H54 (cell line): ENCODE data around the gene MAGI2.

Experiments
- DNase-seq: peaks from one replicate; pipeline ENCODE4 v3.0.0; 2011; ENCODE audit warnings: low spot score, mixed read lengths; ENCODE audit not compliant: insufficient read length
- FAIRE-seq: peaks from 3 replicates; lab custom pipeline; 2011; peaks lifted over from hg19 to GRCh38; lab: Jason Lieb, UNC
- POLR2A ChIP-seq: IDR thresholded peaks from 2 replicates; pipeline ENCODE4 v1.6.1; 2011; ENCODE audit warnings: low read depth, mild to moderate bottlenecking, low read length

Gene MAGI2

GRCh38 chr7:78413568-78413967, 1039.9 kb downstream of the MAGI2 start:
- TF ChIP-seq POLR2A, result no peak
- no peak for DNase-seq
- FAIRE-seq, result no peak

DNA sequence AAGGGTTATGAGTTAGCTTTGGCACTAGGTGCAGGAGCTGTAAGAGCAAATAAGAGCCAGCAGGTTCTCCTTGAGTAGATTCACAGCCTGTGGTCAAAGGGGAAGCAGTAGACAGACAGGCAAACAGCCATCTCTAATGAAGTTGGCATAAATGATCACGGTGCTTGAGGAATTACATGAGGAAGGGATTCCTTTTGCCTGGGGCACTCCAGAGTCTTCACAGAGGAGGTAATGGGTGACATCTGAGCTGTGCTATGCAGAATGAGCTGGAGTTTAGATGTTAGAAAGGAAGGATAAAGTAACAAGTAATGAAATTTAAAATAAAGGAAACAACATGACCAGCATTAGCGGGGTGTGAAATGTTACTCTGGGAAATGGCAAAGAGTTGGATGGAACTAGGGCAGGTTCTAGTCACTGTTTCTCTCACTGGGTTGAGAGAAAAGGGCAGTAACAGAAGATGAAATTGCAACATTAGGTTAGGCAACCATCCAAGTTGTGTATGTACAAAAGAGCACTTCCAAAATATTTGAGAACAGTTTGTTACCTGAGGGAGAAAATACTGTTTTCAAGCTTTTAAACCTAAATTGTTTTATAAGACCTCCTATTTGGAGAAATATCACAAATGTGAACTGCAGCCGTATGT, 1041.1 kb downstream of the MAGI2 start:
- no peak for TF ChIP-seq POLR2A
- DNase-seq, result no peak
- no peak for FAIRE-seq

DNA sequence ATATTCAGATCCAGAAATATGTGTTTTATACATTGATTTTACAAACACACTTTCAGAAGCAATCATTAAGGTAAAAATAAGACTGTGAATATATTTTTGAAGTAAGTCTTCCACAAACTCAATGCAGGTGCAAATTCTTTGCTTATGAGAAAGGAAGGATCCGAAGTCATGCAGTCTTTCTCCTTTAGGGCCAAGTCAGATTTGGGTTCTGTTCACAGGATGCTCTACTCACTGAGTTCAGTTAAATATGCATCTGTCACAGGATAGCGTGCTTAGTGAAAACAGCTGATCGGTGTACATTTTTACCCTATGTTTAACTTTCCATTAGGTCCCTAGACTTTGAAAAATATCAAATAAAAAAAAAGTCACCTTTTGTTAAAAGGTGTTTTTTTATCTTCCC, 1046.4 kb downstream of the MAGI2 start:
- DNase-seq, result no peak
- TF ChIP-seq POLR2A, result no peak
- no peak for FAIRE-seq

- DNase-seq (no peak), FAIRE-seq (no peak)
- no peak for TF ChIP-seq POLR2A
These were observed 1046.9 kb downstream of the MAGI2 start for GRCh38 chr7:78406531-78406930.

DNA sequence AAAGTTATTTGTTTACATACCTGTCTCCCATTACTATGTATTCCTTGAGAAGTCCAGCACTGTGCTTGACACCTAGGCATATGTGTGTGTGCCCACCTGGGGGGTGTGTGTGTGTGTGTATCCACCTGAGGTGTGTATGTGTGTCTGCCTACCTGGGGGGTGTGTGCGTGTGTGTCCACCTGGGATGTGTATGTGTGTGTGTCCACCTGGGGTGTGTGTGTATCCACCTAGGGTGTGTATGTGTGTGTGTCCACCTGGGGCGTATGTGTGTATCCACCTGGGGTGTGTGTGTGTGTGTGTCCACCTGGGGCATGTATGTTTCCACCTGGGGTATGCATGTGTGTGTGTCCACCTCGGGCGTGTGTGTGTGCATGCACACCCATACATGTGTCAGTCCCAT, 1051.4 kb downstream of the MAGI2 start:
- no peak for FAIRE-seq
- no peak for TF ChIP-seq POLR2A
- DNase-seq, result no peak

DNA sequence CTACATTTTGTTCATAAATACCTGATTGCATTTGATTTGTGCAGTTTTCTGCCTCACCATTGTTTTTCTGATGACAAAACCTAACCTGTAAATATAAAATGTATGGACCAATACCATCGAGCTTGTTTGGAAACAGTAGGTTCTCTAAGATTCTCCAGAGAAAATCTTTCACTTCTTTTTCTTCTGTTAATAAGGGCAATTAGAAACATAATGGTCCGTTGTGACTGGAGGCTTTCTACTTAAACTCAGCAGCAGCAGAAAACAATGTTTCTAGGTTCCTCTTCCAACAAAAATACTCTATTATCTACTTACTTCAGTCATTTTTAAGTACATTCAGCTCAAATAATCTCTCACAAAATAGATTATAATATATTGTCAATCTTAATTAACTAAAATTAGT, 1053.4 kb downstream of the MAGI2 start:
- no peak for FAIRE-seq
- DNase-seq, result no peak
- TF ChIP-seq POLR2A, result no peak

- no peak for TF ChIP-seq POLR2A
- FAIRE-seq, result no peak
- DNase-seq, result no peak
These were observed 1054.3 kb downstream of the MAGI2 start for GRCh38 chr7:78399033-78399769.

DNA sequence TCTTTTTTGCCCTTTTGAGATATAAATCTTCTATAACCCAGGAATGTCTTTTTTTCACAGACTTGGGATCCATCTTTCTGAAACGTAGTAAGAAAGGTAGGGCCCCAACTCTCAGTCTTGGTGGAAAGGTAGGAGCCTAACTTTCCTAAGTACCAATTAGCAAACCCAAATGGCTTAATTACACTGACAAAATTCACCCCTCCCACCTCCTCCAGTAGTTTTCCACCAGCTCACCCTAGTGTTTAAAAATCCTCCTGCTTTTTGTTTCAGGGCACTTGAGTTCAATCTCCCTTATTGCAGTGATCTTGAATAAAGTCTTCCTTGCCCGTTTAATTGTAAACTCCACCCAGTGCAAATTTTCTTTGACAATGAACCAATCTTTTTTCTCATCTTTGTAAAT, 1054.9 kb downstream of the MAGI2 start:
- no peak for TF ChIP-seq POLR2A
- no peak for FAIRE-seq
- no peak for DNase-seq

DNA sequence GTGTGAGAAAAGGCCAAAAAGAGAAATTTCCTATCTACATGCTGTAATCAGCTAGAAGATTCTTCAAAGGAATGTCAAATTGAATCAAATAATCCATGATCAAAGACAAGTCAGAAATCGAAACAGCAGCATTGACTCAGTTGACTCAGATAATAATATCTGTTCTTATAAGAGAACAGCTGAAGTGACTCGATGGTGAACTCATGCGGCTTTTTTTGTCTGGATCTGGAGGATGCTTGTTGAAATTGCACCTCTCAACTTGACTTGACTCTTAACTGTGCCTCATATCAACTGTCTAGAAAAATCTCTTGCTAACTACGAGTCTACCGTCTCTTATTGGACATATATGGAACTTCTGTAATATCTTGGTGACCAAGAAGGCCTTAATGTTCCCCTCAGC, 1055.4 kb downstream of the MAGI2 start:
- DNase-seq (no peak), FAIRE-seq (no peak)
- TF ChIP-seq POLR2A, result no peak

GRCh38 chr7:78396210-78396609, 1057.3 kb downstream of the MAGI2 start:
- TF ChIP-seq POLR2A, result no peak
- DNase-seq (no peak), FAIRE-seq (no peak)

- no peak for TF ChIP-seq POLR2A
- DNase-seq (no peak), FAIRE-seq (no peak)
These were observed 1058.0 kb downstream of the MAGI2 start for GRCh38 chr7:78395298-78396036.

- DNase-seq (no peak), FAIRE-seq (no peak)
- no peak for TF ChIP-seq POLR2A
These were observed 1064.4 kb downstream of the MAGI2 start for GRCh38 chr7:78389022-78389421.

DNA sequence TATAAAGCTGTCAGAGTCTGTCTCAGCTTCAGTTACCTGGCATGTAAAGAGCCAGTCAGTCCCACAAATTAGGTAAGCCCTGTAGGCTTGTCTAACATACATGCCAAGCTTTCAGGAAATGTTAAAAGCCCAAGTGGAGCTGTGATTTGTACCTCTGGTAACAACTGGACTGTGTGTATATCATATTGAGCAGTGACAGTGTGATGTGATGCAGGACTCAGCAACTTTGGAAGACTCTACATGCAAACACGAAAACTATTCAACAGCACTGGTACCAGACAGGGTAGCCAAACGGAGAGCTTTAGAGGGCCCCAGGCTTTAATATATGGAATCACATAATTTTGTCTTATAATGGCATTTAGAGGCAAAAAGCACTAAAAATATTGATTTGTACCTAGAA, 1066.9 kb downstream of the MAGI2 start:
- TF ChIP-seq POLR2A, result no peak
- no peak for DNase-seq
- no peak for FAIRE-seq

DNA sequence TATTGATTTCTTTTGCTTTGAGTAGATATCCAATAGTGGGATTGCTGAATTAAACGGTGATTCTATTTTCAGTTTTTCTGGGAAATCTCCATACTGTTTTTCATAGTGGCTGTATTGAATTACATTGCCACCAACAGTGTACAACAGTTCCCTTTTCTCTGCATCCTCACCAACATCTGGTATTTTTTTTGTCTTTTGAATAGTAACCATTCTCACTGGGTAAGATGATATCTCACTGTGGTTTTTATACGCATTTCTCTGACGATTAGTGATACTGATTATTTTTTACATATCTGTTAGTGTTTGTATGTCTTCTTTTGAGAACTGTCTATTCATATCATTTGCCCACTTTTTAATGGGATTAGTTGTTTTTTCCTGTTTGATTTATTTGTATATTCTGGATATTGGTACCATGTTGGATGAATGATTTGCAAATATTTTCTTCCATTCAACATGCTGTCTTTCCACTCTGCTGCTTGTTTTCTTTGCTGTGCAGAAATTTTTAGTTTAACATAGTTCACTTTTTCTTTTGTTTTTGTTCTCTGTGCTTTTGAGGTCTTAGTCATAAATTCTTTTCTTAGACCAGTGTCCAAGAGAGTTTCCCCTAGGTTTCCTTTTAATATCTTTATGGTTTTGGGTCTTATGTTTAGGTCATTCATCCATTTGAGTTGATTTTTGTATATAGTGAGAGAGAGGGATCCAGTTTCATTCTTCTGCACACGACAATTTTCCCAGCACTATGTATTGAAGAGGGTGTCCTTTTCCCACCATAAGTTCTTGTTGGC, 1070.2 kb downstream of the MAGI2 start:
- FAIRE-seq (no peak), DNase-seq (no peak)
- TF ChIP-seq POLR2A, result no peak

DNA sequence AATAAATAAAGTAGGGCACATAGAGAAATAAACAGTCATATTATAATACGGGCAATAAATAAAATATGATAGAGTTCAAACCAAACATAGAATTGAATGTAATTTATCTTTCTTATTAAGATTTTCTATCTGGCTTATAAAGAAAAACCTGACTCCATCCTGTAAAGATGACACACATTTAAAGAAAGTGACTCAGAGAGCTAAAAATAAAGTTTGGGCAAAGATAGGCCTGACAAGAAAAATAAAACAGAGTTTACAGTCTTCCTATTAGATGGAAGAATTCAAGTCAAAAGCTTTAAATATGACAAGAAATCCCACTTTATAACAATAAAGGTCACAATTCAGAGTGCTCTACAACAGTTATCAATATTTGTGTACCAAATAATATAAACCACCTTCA, 1074.3 kb downstream of the MAGI2 start:
- no peak for TF ChIP-seq POLR2A
- DNase-seq, result no peak
- no peak for FAIRE-seq
